ENCODE data around the gene FHL2.

Gene FHL2

DNA sequence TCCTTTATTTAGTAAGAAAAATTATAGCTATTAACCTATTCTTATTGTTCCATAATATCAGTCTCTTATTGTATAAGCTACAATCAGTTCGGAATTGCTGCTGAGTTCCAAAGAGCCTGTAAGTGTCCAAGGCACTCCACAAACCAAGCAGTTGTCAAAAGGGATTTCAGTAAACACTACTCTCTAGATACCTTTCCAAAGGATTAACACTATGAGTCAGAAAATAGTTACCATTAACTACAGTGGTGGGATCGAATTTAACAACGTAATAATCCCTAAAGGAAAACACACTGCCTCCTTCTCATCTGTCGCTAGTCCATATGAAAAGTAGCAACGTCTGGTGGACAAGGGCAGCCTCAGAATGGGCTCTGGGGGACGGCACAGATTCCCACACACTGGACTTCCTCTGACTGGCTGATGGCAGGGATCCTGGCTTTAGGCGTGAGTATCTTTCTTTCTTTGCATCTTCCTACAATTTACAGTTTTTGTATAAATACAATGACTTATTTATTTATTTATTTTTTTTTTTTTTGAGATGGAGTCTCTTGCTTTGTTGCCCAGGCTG, 78.1 kb downstream of the FHL2 start:
- Histone ChIP-seq H3K79me2 (ENCODE audit: control insufficient read depth, low read length) (peaks cover 95% of the 10 kb centered on the region), H3F3A (ENCODE audit: control insufficient read depth, insufficient read depth) (no peaks in the 10 kb centered on the region), H3K4me3 (ENCODE audit: low read length) (no peak overlapping the region), H3K27ac (ENCODE audit: low read depth, low read length) (no peak overlapping the region), H3K4me1 (ENCODE audit: control insufficient read depth, low read length) (peaks cover 28% of the 10 kb centered on the region), H3K9me2 (replicated peaks; ENCODE audit: control insufficient read depth, low read length) (no peaks in the 10 kb centered on the region), H4K20me1 (ENCODE audit: control insufficient read depth, insufficient read depth, low read depth, low read length) (peaks cover 12% of the 10 kb centered on the region), H3K9me3 (ENCODE audit: control insufficient read depth, insufficient read depth, low read length) (no peaks in the 10 kb centered on the region), H3K4me2 (ENCODE audit: low read length) (no peak overlapping the region), H3K27me3 (ENCODE audit: control insufficient read depth, low read length) (no peaks in the 10 kb centered on the region), H3K36me3 (ENCODE audit: control insufficient read depth, low read length) (peaks cover 39% of the 10 kb centered on the region)
- TF ChIP-seq, protein P1, sequence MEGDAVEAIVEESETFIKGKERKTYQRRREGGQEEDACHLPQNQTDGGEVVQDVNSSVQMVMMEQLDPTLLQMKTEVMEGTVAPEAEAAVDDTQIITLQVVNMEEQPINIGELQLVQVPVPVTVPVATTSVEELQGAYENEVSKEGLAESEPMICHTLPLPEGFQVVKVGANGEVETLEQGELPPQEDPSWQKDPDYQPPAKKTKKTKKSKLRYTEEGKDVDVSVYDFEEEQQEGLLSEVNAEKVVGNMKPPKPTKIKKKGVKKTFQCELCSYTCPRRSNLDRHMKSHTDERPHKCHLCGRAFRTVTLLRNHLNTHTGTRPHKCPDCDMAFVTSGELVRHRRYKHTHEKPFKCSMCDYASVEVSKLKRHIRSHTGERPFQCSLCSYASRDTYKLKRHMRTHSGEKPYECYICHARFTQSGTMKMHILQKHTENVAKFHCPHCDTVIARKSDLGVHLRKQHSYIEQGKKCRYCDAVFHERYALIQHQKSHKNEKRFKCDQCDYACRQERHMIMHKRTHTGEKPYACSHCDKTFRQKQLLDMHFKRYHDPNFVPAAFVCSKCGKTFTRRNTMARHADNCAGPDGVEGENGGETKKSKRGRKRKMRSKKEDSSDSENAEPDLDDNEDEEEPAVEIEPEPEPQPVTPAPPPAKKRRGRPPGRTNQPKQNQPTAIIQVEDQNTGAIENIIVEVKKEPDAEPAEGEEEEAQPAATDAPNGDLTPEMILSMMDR (IDR thresholded peaks at IDR 0.05; ENCODE audit: low read depth, low read length, poor library complexity, severe bottlenecking): no peak
- TF ChIP-seq EZH2phosphoT487 (IDR thresholded peaks at IDR 0.05; ENCODE audit: borderline replicate concordance, low read length): no peak

DNA sequence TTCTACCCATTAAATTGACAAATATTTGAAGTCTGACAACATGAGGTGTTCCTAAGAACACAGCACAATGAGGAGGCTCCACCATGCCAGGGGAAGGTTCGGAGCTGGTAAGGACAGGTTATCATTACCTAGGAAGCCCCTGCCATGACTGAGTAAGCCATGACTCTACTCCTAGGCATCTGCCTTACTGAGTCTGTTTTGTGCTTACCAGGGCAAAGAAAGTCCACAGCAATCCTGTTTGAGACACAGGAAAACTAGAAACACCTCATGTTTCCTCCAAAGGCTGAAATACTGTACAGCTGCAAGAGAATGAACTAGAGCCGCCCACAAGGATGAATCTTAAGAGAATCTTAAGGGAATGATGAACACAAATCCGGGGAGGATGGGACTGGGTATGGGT, 80.9 kb downstream of the FHL2 start:
- Histone ChIP-seq H3F3A (ENCODE audit: control insufficient read depth, insufficient read depth) (0 out of 2 replicates have a peak, but pooled peaks cover 2% of the 10 kb centered on the region), H3K36me3 (ENCODE audit: control insufficient read depth, low read length) (peaks cover 13% of the 10 kb centered on the region), H4K20me1 (ENCODE audit: control insufficient read depth, insufficient read depth, low read depth, low read length) (peaks cover 6% of the 10 kb centered on the region), H3K27ac (ENCODE audit: low read depth, low read length) (no peak overlapping the region), H3K4me1 (ENCODE audit: control insufficient read depth, low read length) (peaks cover 29% of the 10 kb centered on the region), H3K79me2 (ENCODE audit: control insufficient read depth, low read length) (peaks cover 95% of the 10 kb centered on the region), H3K27me3 (ENCODE audit: control insufficient read depth, low read length) (no peaks in the 10 kb centered on the region), H3K4me3 (ENCODE audit: low read length) (no peak overlapping the region), H3K4me2 (ENCODE audit: low read length) (no peak overlapping the region), H3K9me2 (replicated peaks; ENCODE audit: control insufficient read depth, low read length) (no peaks in the 10 kb centered on the region), H3K9me3 (ENCODE audit: control insufficient read depth, insufficient read depth, low read length) (no peaks in the 10 kb centered on the region)
- TF ChIP-seq, protein P1 (IDR thresholded peaks at IDR 0.05; ENCODE audit: low read depth, low read length, poor library complexity, severe bottlenecking): no peak
- TF ChIP-seq EZH2phosphoT487 (IDR thresholded peaks at IDR 0.05; ENCODE audit: borderline replicate concordance, low read length): no peak

DNA sequence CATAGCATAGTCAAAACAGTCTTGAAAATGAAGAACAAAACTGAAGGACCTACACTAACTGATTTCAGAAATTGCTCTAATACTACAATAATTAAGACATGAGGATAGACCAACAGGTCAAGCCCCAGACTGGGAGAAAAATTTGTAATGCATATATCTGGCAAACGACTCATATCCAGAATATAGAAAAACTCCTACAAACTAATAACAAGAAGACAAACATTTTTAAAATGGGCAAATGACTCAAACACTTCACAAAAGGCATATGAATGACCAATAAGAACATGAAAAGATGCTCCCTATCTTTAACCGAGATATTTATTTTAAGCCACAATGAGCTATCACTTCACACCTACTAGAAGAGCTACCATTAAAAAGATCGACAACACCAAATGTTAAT, 83.5 kb downstream of the FHL2 start:
- H3K79me2 ChIP-seq (ENCODE audit: control insufficient read depth, low read length): peaks cover 95% of the 10 kb centered on the region
- H3K27me3 ChIP-seq (ENCODE audit: control insufficient read depth, low read length): no peaks in the 10 kb centered on the region
- H3K27ac ChIP-seq (ENCODE audit: low read depth, low read length): no peak overlapping the region
- H4K20me1 ChIP-seq (ENCODE audit: control insufficient read depth, insufficient read depth, low read depth, low read length): peaks cover 9% of the 10 kb centered on the region
- no peak overlapping the region for H3K4me3 ChIP-seq (ENCODE audit: low read length)
- TF ChIP-seq, protein P1 (IDR thresholded peaks at IDR 0.05; ENCODE audit: low read depth, low read length, poor library complexity, severe bottlenecking): no peak
- TF ChIP-seq EZH2phosphoT487 (IDR thresholded peaks at IDR 0.05; ENCODE audit: borderline replicate concordance, low read length): no peak
- H3F3A ChIP-seq (ENCODE audit: control insufficient read depth, insufficient read depth): 0 out of 2 replicates have a peak, but pooled peaks cover 2% of the 10 kb centered on the region
- peaks cover 6% of the 10 kb centered on the region; the same call in 1 of the 2 replicates for H3K36me3 ChIP-seq (ENCODE audit: control insufficient read depth, low read length)
- no peaks in the 10 kb centered on the region for H3K9me2 ChIP-seq (replicated peaks; ENCODE audit: control insufficient read depth, low read length)
- H3K9me3 ChIP-seq (ENCODE audit: control insufficient read depth, insufficient read depth, low read length): no peaks in the 10 kb centered on the region
- H3K4me1 ChIP-seq (ENCODE audit: control insufficient read depth, low read length): peaks cover 29% of the 10 kb centered on the region
- peak overlapping the region; percentile 17 for H3K4me2 ChIP-seq (ENCODE audit: low read length)

All from DOHH2 (cell line).